ENCODE results near the gene KLC1. TPM values are rescaled to one million over a fixed set of nuclear protein-coding genes. Genes with fewer than 3 reads are reported as not detected.
"Not testable (repeated sequence)": the region's sequence is repeated elsewhere in the genome, so short reads cannot be mapped to it uniquely, and the experiment has no call there.

Gene KLC1
- total RNA-seq, 1 experiment from 2014 or later: 75.8 TPM

DNA sequence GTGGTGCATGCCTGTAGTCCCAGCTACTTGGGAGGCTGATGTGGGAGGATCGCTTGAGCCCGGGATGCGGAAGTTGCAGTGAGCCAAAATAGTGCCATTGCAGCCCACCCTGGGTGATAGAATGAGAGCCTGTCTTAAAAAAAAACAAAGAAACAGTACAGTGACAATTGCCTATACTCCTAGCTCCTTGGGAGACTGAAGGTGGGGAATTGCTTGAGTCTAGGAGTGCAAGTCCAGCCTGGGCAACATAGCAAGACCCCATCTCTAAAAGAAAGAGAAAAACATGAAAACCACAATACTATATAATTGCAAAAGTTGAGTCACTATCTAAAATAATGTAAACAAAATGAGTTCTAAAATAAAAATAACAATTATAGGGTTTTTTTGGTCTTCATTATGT lies 20.0 kb downstream of the KLC1 start:
- Histone ChIP-seq H3K9me3 (no peaks in the 10 kb centered on the region), H3K36me3 (peaks cover 1% of the 10 kb centered on the region), H3K4me3 (no peak overlapping the region), H3K27me3 (no peaks in the 10 kb centered on the region)
- DNase-seq: no peak

DNA sequence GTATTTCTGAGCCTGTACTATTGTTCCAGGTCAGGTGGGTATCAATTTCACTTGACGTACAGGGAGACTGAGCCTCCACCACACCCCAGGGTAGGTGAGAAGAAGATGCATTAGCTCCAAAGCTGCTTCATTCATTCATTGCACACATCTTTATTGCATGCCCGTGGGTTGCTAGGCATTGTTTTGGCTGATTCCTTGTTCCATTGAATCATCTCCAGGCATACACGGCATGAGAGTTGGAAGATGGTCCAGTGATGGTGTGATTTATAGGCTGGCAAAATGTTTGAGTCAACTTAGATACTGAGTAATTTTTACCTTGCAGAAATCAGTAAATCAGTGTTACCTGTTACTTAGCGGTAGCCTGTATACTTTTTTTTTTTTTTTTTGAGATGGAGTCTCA lies 21.2 kb downstream of the KLC1 start:
- Histone ChIP-seq H3K27me3 (no peaks in the 10 kb centered on the region), H3K36me3 (peaks cover 13% of the 10 kb centered on the region), H3K4me3 (no peak overlapping the region), H3K9me3 (no peaks in the 10 kb centered on the region)
- no peak for DNase-seq

DNA sequence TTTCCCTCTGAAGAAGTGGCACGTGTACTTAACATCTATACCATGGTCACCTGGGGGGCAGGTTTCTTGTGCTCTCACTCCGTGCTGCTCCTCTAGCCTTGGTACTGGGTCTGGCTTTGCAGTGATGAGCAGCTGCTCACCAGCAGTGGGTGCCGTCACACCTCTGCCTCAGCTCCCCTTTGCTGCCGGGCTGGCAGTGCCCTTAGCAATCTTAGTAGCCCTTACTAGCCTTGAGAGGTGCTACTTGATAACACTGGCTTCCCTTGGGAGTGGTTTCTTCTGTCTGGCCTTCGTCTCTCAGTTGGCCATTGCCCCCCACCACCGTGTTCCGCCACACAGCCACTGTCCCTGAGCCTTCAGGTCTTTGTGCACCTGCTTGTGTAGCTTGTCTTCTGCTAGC lies 22.6 kb downstream of the KLC1 start:
- Histone ChIP-seq H3K36me3 (peaks cover 24% of the 10 kb centered on the region), H3K4me3 (no peak overlapping the region)

DNA sequence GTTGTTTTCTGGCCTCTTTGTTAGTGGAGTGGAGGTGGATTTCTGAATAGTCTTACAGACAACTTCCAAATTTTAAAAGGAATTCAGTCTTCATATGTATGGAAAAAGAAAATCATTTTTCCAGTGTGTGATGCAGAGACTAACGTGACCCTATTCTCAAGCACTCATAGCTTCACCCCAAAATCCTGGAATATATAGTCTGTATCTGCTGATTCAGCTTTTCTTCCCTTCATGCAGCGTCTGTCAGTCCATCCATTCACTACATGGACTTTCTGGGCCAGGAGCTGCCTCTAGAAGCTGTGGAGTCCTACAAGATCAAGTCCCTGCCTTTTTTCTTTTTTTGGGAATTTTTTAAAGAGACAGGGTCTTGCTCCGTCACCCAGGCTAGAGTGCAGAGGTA lies 23.8 kb downstream of the KLC1 start:
- no peaks in the 10 kb centered on the region for H3K27me3 ChIP-seq
- H3K36me3 ChIP-seq: peaks cover 24% of the 10 kb centered on the region
- no peak for DNase-seq
- H3K4me3 ChIP-seq: no peak overlapping the region
- H3K9me3 ChIP-seq: no peaks in the 10 kb centered on the region

More for the DNA sequence above, 22.6 kb downstream of the KLC1 start:
- Histone ChIP-seq H3K27me3 (no peaks in the 10 kb centered on the region), H3K9me3 (no peaks in the 10 kb centered on the region)
- no peak for DNase-seq

DNA sequence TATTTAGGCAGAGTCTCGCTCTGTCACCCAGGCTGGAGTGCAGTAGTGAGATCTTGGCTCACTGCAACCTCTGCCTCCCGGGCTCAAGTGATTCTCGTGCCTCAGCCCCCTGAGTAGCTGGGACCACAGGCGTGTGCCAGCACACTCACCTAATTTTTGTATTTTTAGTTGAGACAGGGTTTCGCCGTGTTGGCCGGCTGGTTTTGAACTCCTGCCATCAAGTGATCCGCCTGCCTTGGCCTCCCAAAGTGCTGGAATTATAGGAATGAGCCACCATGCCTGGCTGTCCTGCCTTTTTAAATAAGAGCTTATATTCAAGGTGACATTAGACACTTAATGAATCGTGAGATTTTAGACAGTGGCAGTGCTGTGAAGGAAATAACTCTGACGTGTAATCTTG lies 24.3 kb downstream of the KLC1 start:
- H3K9me3 ChIP-seq, DNase-seq, H3K27me3 ChIP-seq, H3K4me3 ChIP-seq: not testable (repeated sequence)
- peaks cover 24% of the 10 kb centered on the region for H3K36me3 ChIP-seq

DNA sequence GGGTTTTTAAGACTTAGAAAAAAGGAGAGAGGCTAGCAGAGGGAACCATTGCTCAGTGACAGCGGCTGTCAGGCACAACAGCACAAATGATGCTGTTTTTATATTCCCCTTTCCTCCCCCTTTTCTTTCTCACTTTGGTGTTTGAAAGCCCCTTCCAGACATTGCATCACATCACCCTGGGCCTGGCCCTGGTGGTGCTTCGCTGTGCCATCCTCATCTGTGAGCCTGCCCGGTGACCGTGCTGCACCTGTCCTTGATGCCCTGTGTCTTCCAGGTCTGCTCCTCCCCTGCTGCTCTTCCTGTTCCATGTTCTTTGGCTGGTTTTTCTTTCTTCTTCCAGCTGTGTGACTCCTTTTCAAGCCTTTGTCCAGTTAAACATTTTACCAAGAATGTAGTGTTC lies 24.8 kb downstream of the KLC1 start:
- DNase-seq: no peak
- Histone ChIP-seq H3K9me3 (no peaks in the 10 kb centered on the region), H3K27me3 (no peaks in the 10 kb centered on the region), H3K4me3 (no peak overlapping the region), H3K36me3 (peaks cover 24% of the 10 kb centered on the region)

DNA sequence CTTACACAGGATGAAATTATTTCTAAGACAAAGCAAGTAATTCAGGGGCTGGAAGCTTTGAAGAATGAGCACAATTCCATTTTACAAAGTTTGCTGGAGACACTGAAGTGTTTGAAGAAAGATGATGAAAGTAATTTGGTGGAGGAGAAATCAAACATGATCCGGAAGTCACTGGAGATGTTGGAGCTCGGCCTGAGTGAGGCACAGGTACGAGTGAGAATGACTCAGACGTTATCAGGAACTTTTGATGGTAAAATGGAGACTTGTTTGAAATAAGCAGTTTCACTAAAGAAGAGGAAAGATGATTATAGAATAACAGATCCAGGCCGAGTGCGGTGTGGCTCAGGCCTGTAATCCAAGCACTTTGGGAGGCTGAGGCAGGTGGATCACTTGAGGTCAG lies 25.6 kb downstream of the KLC1 start:
- Histone ChIP-seq H3K9me3 (no peaks in the 10 kb centered on the region), H3K4me3 (no peak overlapping the region), H3K27me3 (no peaks in the 10 kb centered on the region), H3K36me3 (peaks cover 31% of the 10 kb centered on the region)
- no peak for DNase-seq

DNA sequence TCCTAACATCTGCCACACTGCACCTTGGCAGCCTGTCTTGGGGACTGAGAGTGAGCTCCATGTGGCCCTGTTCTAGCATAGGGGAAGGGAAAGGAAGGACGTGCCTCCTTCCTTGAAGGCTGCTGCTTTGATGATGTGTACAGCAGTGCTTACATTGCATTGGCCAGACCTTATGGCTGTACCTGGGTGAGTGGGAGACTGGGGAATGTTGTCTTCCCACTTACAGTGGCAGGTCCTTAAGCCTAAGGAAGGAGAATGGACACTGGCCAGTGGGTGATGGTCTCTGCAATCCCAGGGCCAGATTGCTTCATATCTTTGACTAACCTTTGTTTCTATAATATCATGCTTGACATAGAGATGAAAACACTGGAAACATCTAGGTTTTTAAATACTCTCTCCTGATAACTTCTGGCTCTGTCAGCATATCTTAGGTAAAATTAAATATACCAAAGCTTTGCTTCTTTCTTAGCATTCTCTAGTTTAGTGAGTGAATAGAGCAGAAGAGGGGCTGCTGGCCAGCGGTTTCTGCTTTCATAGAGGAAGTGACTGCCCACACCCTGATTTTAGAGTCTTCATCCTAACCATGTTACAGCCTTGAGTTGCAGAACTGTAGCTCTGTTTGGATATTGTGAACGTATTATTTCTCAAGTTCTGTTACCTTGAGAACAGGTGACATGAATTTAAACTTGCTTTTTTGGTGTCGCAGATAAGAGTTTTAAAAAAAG lies 27.2 kb downstream of the KLC1 start:
- Histone ChIP-seq H3K9me3 (no peaks in the 10 kb centered on the region), H3K36me3 (peaks cover 35% of the 10 kb centered on the region), H3K4me3 (no peak overlapping the region), H3K27me3 (no peaks in the 10 kb centered on the region)
- DNase-seq: no peak

DNA sequence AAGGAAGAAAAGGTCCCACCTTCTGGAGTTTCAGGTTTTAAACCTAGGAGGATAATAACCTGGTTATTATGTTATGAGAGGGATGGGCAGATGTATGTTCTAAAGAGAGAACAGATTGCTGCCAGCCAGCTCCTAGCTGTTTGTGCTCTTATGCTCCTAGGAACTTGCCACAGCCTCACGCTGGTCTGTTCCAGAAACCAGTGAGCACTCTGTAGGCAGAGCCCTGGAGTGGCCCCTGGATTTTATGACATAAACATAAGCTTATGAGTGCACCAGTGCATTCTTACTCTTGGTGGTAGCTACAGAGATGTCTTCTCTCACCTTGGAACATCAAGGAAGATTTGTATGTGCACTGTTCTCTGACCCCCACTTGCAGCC lies 27.7 kb downstream of the KLC1 start:
- H3K36me3 ChIP-seq: peaks cover 35% of the 10 kb centered on the region
- no peak for DNase-seq
- no peak overlapping the region for H3K4me3 ChIP-seq
- no peaks in the 10 kb centered on the region for H3K9me3 ChIP-seq
- H3K27me3 ChIP-seq: no peaks in the 10 kb centered on the region

DNA sequence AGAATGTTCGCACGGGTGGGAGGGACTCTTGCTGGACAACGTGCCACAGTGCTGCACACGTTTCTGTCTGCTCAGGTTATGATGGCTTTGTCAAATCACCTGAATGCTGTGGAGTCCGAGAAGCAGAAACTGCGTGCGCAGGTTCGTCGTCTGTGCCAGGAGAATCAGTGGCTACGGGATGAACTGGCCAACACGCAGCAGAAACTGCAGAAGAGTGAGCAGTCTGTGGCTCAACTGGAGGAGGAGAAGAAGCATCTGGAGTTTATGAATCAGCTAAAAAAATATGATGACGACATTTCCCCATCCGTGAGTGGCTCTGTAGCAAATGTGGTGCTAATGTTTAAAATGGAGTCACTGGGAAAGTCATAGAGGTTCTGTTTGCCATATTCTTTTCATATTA lies 28.5 kb downstream of the KLC1 start:
- Histone ChIP-seq H3K36me3 (peaks cover 35% of the 10 kb centered on the region), H3K27me3 (no peaks in the 10 kb centered on the region), H3K4me3 (no peak overlapping the region), H3K9me3 (no peaks in the 10 kb centered on the region)
- DNase-seq: no peak

DNA sequence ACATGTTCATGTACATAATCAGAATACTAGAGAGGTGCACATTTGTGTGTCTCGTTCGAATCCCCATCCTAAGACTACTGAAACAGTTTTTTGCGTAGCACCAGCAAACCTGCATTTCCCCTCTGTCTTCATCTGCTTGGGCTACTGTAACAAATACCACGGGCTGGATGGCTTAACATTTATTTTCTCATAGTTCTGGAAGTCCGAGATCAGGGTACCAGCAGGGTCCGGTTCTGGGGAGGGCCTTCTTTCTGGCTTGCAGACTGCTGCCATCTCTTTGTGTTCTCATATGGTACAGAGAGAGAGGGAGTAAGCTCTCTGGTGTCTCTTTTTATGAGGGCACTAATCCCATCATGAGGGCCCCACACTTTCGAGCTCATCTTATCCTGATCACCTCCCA lies 30.6 kb downstream of the KLC1 start:
- no peaks in the 10 kb centered on the region for H3K27me3 ChIP-seq
- DNase-seq: no peak
- H3K36me3 ChIP-seq: peaks cover 32% of the 10 kb centered on the region
- H3K9me3 ChIP-seq: no peaks in the 10 kb centered on the region
- no peak overlapping the region for H3K4me3 ChIP-seq

DNA sequence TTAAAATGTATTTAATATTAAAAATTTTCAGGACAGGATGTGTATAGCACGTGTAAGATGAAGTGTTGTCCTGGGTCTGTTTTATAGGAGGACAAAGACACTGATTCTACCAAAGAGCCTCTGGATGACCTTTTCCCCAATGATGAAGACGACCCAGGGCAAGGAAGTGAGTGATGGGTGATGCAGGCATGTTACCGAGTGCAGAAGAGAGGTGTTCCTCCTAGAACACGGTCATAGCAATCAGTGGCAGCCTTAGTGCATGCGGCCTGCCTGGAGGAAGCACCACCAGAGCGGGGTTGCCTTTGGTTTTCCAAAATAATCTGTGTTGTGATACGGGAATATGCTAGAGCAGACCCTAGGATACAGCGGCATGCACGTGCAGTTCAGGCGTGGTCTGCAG lies 33.0 kb downstream of the KLC1 start:
- Histone ChIP-seq H3K27me3 (no peaks in the 10 kb centered on the region), H3K9me3 (no peaks in the 10 kb centered on the region), H3K36me3 (peaks cover 16% of the 10 kb centered on the region), H3K4me3 (no peak overlapping the region)
- DNase-seq: no peak

DNA sequence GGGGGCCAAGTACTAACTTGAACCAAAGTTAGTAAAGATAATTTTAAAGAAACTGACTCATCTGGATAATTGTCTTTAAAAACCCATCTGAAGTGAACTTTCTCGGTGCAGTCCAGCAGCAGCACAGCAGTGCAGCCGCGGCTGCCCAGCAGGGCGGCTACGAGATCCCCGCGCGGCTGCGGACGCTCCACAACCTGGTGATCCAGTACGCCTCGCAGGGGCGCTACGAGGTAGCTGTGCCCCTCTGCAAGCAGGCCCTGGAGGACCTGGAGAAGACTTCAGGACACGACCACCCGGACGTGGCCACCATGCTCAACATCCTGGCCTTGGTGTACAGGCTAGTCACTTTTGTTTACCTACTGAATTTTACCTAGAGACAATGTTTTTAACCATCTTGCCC lies 33.6 kb downstream of the KLC1 start:
- no peak for DNase-seq
- H3K36me3 ChIP-seq: peaks cover 17% of the 10 kb centered on the region
- no peak overlapping the region for H3K4me3 ChIP-seq
- no peaks in the 10 kb centered on the region for H3K9me3 ChIP-seq
- H3K27me3 ChIP-seq: no peaks in the 10 kb centered on the region

DNA sequence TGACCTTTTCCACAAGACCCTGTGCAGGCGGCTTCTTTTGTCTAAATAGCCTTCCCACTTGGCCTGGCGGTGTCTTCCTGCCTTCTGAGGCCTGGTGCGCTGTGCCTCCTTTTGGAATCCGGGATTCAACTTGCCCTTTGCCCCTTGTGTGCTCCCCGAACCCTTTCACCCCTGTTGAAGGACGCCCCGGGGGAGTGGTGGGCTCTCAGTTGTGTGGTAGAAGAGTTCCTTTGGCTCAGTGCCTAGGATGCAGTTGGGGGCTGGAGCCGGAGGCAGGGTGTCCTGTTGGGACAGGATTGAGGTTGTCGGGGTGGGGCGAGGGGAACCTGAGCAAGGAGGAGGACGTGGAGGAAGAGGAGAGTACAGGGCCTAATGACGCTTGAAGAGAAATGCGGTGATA lies 34.5 kb downstream of the KLC1 start:
- Histone ChIP-seq H3K27me3 (no peaks in the 10 kb centered on the region), H3K4me3 (no peak overlapping the region), H3K36me3 (peaks cover 17% of the 10 kb centered on the region), H3K9me3 (no peaks in the 10 kb centered on the region)
- DNase-seq: no peak

DNA sequence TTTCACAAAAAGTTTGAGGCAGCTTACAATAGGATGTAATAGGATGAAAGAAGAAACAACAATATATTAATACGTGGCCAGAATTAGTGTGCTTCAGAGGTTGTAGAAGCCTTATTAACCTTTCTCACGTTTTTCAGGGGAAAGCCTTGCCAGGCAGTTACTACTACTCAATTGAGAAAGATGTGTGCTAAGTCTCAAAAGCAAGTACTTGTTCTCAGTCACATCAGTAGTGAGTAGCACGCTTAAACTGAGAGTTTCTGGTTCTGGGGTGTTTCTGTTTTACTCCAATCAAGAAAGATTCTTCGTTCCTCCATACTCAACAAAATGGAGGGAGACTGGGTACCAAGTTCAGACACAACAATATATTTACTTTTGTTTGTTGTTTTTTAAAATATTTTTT lies 38.7 kb downstream of the KLC1 start:
- DNase-seq: no peak
- H3K36me3 ChIP-seq: peaks cover 24% of the 10 kb centered on the region

DNA sequence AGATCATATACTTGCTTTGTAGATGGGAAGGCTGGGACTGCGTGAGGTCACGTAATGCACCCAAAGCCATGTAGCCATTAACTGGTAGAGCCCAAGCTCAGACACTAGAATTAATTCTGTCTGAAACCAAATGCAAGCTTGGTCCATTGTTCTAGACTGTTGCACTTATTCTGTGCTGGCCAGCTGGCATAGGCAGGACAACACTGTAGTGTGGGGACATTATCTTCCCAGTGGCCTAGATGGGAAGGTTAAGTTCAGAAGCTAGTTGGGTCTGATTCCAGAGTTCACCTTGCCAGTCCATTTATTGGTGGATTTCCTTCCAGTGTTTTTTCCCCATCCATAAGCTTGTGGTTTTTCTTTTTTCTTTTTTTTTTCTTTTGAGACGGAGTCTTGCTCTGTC lies 39.1 kb downstream of the KLC1 start:
- no peak for DNase-seq
- Histone ChIP-seq H3K4me3 (no peak overlapping the region), H3K9me3 (no peaks in the 10 kb centered on the region), H3K27me3 (no peaks in the 10 kb centered on the region), H3K36me3 (peaks cover 24% of the 10 kb centered on the region)

More for the DNA sequence above, 38.7 kb downstream of the KLC1 start:
- Histone ChIP-seq H3K9me3 (no peaks in the 10 kb centered on the region), H3K4me3 (no peak overlapping the region), H3K27me3 (no peaks in the 10 kb centered on the region)

DNA sequence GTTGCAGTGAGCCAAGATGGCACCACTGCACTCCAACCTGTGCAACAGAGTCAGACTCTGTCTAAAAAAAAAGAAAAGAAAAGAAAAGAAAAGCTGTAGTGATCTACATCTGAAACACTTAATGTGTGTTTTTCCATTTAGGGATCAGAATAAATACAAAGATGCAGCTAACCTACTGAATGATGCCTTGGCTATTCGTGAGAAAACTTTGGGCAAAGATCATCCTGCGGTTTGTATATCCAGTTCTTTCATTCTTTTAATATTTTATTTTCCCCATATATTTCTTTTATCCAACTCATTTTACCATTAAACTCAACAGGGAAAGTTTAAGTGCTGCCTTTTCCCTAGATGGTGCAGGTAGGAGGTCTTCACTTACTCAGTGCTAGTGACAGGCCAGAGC lies 40.4 kb downstream of the KLC1 start:
- H3K9me3 ChIP-seq: no peaks in the 10 kb centered on the region
- peaks cover 22% of the 10 kb centered on the region for H3K36me3 ChIP-seq
- H3K4me3 ChIP-seq: no peak overlapping the region
- H3K27me3 ChIP-seq: no peaks in the 10 kb centered on the region
- no peak for DNase-seq

DNA sequence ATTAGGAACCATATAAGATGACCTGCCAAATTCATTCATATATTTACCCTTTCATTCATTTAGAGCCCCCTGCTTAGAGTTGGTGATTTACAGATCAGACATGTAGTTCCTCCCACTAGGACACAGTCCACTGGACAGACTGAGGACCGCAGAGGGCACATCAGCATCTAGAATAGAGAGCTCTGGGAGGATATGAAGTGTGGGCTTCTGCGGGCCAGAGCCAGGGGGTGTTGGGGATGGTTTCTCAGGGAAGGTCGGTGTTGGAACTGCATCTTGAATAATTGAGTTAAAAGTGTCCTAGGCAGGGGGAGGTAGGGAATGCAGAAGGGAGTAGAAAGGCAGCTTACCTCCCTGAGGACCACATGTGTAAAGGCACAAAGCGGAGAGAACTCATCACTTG lies 42.9 kb downstream of the KLC1 start:
- peaks cover 34% of the 10 kb centered on the region for H3K36me3 ChIP-seq
- H3K9me3 ChIP-seq: no peaks in the 10 kb centered on the region
- no peak for DNase-seq
- no peaks in the 10 kb centered on the region for H3K27me3 ChIP-seq
- no peak overlapping the region for H3K4me3 ChIP-seq

DNA sequence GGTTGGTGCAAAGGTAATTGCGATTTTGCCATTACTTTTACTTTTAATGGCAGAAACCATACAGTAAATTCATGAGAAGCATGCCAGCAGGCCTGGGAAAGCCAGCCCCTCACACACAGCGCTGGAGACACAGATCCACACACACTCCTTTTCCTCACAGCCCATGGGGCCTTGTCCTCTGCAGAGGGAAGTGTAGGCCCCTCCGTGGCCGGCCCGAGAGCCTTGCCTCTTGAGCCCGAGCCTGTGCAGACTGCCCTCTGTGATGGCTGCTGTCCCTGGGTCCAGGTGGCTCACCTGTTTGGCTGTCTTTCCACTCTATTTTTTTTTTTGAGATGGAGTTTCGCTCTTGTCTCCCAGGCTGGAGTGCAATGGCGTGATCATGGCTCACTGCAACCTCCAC lies 46.9 kb downstream of the KLC1 start:
- Histone ChIP-seq H3K36me3 (peaks cover 40% of the 10 kb centered on the region), H3K4me3 (no peak overlapping the region), H3K9me3 (no peaks in the 10 kb centered on the region), H3K27me3 (no peaks in the 10 kb centered on the region)
- no peak for DNase-seq

All from MG63 (cell line).